Adrenal gland (tissue), 12 donors: ENCODE data around the gene TBC1D16. TPM values are rescaled to one million over a fixed set of nuclear protein-coding genes. Genes with fewer than 3 reads are reported as not detected.
"Not testable (repeated sequence)": the region's sequence is repeated elsewhere in the genome, so short reads cannot be mapped to it uniquely, and the experiment has no call there.

ENCODE experiments used
- DNase-seq, 7 donors: peaks; one replicate each; pipeline ENCODE4 v3.0.0-alpha.2; 2019 to 2020
- H3K27ac ChIP-seq, 5 donors: fragments of 200-600 bp; sonication (generic) in 4 of 5; 1 replicate in 3 of 5; 2 replicates in 2 of 5; pipeline versions ENCODE4 v1.5.1 to v1.8.0; 2016 to 2020; ENCODE audit warnings: mild to moderate bottlenecking in 1 of 5
- H3K27me3 ChIP-seq: fragments of 200-600 bp; 2 replicates; pipeline ENCODE4 v1.8.0; 2021
- H3K36me3 ChIP-seq, 2 donors: fragments of 200-600 bp; replicated peaks in 1 of 2; 1 replicate in 1 of 2; 2 replicates in 1 of 2; pipeline versions ENCODE4 v1.5.1 to v1.8.0; 2018 to 2022
- H3K4me1 ChIP-seq, 2 donors: fragments of 200-600 bp; replicated peaks in 1 of 2; 1 replicate in 1 of 2; 2 replicates in 1 of 2; pipeline versions ENCODE4 v1.5.1 to v1.8.0; 2018 to 2021
- H3K4me3 ChIP-seq, 4 donors: fragments of 200-600 bp; sonication (generic) in 3 of 4; one replicate each; pipeline ENCODE4 v1.5.1; 2016 to 2018
- H3K9me3 ChIP-seq, 3 donors: fragments of 200-600 bp; sonication (generic) in 1 of 3; replicated peaks in 1 of 3; 1 replicate in 2 of 3; 2 replicates in 1 of 3; pipeline versions ENCODE4 v1.5.1 to v1.8.0; 2016 to 2021
- POLR2A ChIP-seq, 2 donors: fragments of 450-650 bp; IDR thresholded peaks; one replicate each; pipeline ENCODE4 v1.6.1; 2017; ENCODE audit warnings: antibody characterized with exemption in 2 of 2, mild to moderate bottlenecking in 2 of 2, moderate library complexity in 1 of 2
- WGBS, 4 donors: extraction: QIAGEN DNeasy Blood & Tissue Kit in 2 of 4; methylation state at CpG; one replicate each; pipeline versions ENCODE4 v1.1.5 to v1.1.7; 2013 to 2017; 5-methylcytosine and 5-hydroxymethylcytosine counted together
- intact Hi-C, 2 donors: fragments of 100-400 bp; cut with DNase I; formaldehyde crosslinking; loops; one replicate each; pipeline versions ENCODE4 v1.14.1 to v1.15.0; 2022 to 2023
- polyA plus RNA-seq, 3 donors: library from polyadenylated mRNA; stranded (reverse); fragments of 200-250 nt in 2 of 3; fragments of 350-450 nt in 1 of 3; fragmentation: Illumina TruSeq in 1 of 3; extraction: RNeasy Lipid Tissue Mini Kit (QIAGEN cat#74804) in 1 of 3; gene quantifications; one replicate each; pipeline ENCODE4 v1.2.3, GENCODE V29; 2013 to 2014
- total RNA-seq, 9 donors: library from RNA; depleted of rRNA in 4 of 9; stranded (reverse); fragments of >200 nt in 4 of 9; fragments of 120-200 nt in 1 of 9; fragmentation: NEBNext Ultra II Directional in 1 of 9; extraction: Animal tissue kit (Norgen Biotek cat#: 25700) in 1 of 9; gene quantifications; one replicate each; pipeline versions ENCODE4 v1.1.0 to v1.2.4, GENCODE V29; 2013 to 2023
- TF ChIP-seq, protein P1 (sequence below), 6 experiments: fragments of 450-650 bp in 4 of 6; fragments of 200-600 bp in 2 of 6; sonication (generic) in 1 of 6; IDR thresholded peaks; 1 replicate in 5 of 6; 2 replicates in 1 of 6; pipeline versions ENCODE4 v1.5.1 to v1.8.0; 2016 to 2021; ENCODE audit warnings: antibody characterized with exemption in 6 of 6, mild to moderate bottlenecking in 2 of 6, moderate library complexity in 1 of 6
- donor health status: healthy with polysubstance abuse.
- donor health status: Bipolar disorder and iron deficiency.
- donor health status: DM: yes; HTN: yes; CAD: no.
- donor health status: DM: no; HTN: no; CAD: no.
- donor health status: DM: no; HTN: no; CAD: no.
- donor health status: DM: yes; HTN: yes; CAD: no.

TBC1D16 gene
- total and polyA plus RNA-seq, 12 donors, result 4.2 to 62.5 (median 29.5) TPM

GRCh38 chr17:79969906-79970305 lies 65.8 kb downstream of the TBC1D16 start:
- TF ChIP-seq, protein P1, sequence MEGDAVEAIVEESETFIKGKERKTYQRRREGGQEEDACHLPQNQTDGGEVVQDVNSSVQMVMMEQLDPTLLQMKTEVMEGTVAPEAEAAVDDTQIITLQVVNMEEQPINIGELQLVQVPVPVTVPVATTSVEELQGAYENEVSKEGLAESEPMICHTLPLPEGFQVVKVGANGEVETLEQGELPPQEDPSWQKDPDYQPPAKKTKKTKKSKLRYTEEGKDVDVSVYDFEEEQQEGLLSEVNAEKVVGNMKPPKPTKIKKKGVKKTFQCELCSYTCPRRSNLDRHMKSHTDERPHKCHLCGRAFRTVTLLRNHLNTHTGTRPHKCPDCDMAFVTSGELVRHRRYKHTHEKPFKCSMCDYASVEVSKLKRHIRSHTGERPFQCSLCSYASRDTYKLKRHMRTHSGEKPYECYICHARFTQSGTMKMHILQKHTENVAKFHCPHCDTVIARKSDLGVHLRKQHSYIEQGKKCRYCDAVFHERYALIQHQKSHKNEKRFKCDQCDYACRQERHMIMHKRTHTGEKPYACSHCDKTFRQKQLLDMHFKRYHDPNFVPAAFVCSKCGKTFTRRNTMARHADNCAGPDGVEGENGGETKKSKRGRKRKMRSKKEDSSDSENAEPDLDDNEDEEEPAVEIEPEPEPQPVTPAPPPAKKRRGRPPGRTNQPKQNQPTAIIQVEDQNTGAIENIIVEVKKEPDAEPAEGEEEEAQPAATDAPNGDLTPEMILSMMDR (IDR thresholded peaks at IDR 0.05), result no peak
- no peak for TF ChIP-seq POLR2A (IDR thresholded peaks at IDR 0.05)
- intact Hi-C loops, result loop anchor here in 1 of 2 donors (10.0 kb wide), 1 partner anchor 125 kb away; no protein-coding TSS in a partner anchor
- H3K4me3 ChIP-seq, result no peak overlapping the region
- peak in 2 of 7 donors; percentile 0 to 7 for DNase-seq
- WGBS, 4 donors, result 89 to 92% (median 91%) methylated on average over 7 of the region's 7 CpGs
- no peak overlapping the region for H3K27ac ChIP-seq
- peaks cover 0 to 5% (median 0%) of the 10 kb centered on the region in 3 donors for H3K9me3 ChIP-seq
- H3K27me3 ChIP-seq, result no peaks in the 10 kb centered on the region
- peaks cover 0 to 15% of the 10 kb centered on the region in 2 donors for H3K36me3 ChIP-seq
- H3K4me1 ChIP-seq, result no peaks in the 10 kb centered on the region

GRCh38 chr17:79968116-79968515 lies 67.6 kb downstream of the TBC1D16 start:
- no peak overlapping the region for H3K27ac ChIP-seq
- peak in 2 of 7 donors; percentile 1 to 34 for DNase-seq
- no peak overlapping the region for H3K4me3 ChIP-seq
- TF ChIP-seq, protein P1 (IDR thresholded peaks at IDR 0.05), result no peak
- intact Hi-C loops, result no loop called here
- 89 to 100% (median 95%) methylated on average over 5 of the region's 5 CpGs for WGBS, 4 donors
- peaks cover 0 to 15% of the 10 kb centered on the region in 2 donors for H3K36me3 ChIP-seq
- H3K27me3 ChIP-seq, result no peaks in the 10 kb centered on the region
- peaks cover 0 to 5% (median 0%) of the 10 kb centered on the region in 3 donors for H3K9me3 ChIP-seq
- H3K4me1 ChIP-seq, result no peaks in the 10 kb centered on the region

DNA sequence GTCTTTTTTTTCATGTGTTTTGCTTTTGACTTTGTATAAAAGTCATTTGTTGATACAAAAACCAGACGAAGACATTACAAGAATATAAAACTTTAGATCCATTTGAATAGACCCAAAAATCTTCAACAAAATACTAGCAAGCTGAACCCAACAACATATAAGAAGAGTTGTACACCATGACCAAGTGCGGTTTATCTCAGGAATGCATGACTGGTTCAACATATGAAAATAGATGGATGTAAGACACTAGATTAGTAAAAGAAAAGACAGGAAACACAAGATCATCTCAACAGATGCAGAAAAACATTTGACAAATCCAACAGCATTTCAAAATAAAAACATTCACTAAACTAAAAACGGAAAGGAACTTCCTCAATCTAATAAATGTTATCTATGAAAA lies 69.0 kb downstream of the TBC1D16 start:
- Histone ChIP-seq H3K36me3 (peaks cover 0 to 4% of the 10 kb centered on the region in 2 donors), H3K27ac (no peak overlapping the region), H3K4me3 (no peak overlapping the region), H3K27me3 (no peaks in the 10 kb centered on the region), H3K4me1 (no peaks in the 10 kb centered on the region), H3K9me3 (peaks cover 0 to 5% (median 0%) of the 10 kb centered on the region in 3 donors)
- DNase-seq, result no peak
- no peak for TF ChIP-seq POLR2A (IDR thresholded peaks at IDR 0.05)
- TF ChIP-seq, protein P1 (IDR thresholded peaks at IDR 0.05), result no peak
- intact Hi-C loops, result no loop called here
- 70 to 82% (median 79%) methylated on average over 3 of the region's 3 CpGs for WGBS, 4 donors

GRCh38 chr17:79965806-79966205 lies 69.9 kb downstream of the TBC1D16 start:
- DNase-seq, result peak in 3 of 7 donors; percentile 3 to 40 (median 12)
- Histone ChIP-seq H3K36me3 (no peaks in the 10 kb centered on the region), H3K4me3 (no peak overlapping the region), H3K27me3 (no peaks in the 10 kb centered on the region), H3K9me3 (peaks cover 0 to 5% (median 0%) of the 10 kb centered on the region in 3 donors), H3K4me1 (no peaks in the 10 kb centered on the region), H3K27ac (no peak overlapping the region)
- WGBS, 4 donors, result 75 to 80% (median 77%) methylated on average over 5 to 6 of the region's 6 CpGs
- intact Hi-C loops, result no loop called here
- TF ChIP-seq, protein P1 (IDR thresholded peaks at IDR 0.05), result no peak
- TF ChIP-seq POLR2A (IDR thresholded peaks at IDR 0.05), result no peak

- 94 to 98% (median 97%) methylated on average over 6 of the region's 6 CpGs for WGBS, 4 donors
- H3K27ac ChIP-seq, intact Hi-C loops, H3K4me3 ChIP-seq, H3K36me3 ChIP-seq, H3K27me3 ChIP-seq, H3K9me3 ChIP-seq, H3K4me1 ChIP-seq: not testable (repeated sequence)
- DNase-seq, result peak in 1 of 7 donors; percentile 15
Observed at GRCh38 chr17:79962467-79962866, 73.2 kb downstream of the TBC1D16 start.

- H3K27ac ChIP-seq, intact Hi-C loops, H3K9me3 ChIP-seq, H3K4me1 ChIP-seq, H3K36me3 ChIP-seq, H3K4me3 ChIP-seq, H3K27me3 ChIP-seq: not testable (repeated sequence)
- DNase-seq, result peak in 2 of 7 donors; percentile 1 to 36
- 96 to 98% (median 97%) methylated on average over 9 of the region's 9 CpGs for whole genome bisulfite sequencing, 4 donors
Observed at GRCh38 chr17:79961567-79961966, 74.1 kb downstream of the TBC1D16 start.
